CD4-positive, alpha-beta T cell treated with Interleukin-15 for 1 hour (primary cell): ENCODE data around the gene SLC2A10.

Experiments
- DNase-seq: peaks from one replicate; pipeline ENCODE4 v3.0.0-alpha.2; 2020

SLC2A10 gene

GRCh38 chr20:46704714-46705377 is 4.6 kb upstream of the SLC2A10 start:
- no peak for DNase-seq

GRCh38 chr20:46705378-46705729 is 4.1 kb upstream of the SLC2A10 start:
- DNase-seq: no peak

DNA sequence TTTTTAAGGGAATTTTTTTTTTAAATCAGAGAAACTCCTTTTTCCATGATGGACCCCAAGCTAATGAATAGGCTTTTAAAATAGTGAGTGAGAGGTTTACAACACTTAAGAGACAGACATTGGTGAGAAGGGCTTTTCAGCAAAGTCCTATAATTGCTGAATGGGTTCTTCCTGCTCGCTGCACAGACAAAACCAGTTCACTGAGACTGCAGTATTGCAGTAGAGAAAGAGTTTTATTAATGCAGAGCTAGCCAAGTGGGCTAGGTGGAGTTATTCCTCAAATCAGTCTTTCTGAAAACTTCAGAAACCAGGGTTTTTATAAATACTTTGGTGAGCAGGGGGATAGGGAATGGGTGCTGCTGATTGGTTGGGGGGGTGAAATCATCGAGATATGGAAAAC is 3.2 kb upstream of the SLC2A10 start:
- no peak for DNase-seq

- DNase-seq: no peak
These were observed 1.1 kb upstream of the SLC2A10 start for GRCh38 chr20:46708172-46708860.

GRCh38 chr20:46709055-46709458 is 392 bp upstream of the SLC2A10 start:
- no peak for DNase-seq

DNA sequence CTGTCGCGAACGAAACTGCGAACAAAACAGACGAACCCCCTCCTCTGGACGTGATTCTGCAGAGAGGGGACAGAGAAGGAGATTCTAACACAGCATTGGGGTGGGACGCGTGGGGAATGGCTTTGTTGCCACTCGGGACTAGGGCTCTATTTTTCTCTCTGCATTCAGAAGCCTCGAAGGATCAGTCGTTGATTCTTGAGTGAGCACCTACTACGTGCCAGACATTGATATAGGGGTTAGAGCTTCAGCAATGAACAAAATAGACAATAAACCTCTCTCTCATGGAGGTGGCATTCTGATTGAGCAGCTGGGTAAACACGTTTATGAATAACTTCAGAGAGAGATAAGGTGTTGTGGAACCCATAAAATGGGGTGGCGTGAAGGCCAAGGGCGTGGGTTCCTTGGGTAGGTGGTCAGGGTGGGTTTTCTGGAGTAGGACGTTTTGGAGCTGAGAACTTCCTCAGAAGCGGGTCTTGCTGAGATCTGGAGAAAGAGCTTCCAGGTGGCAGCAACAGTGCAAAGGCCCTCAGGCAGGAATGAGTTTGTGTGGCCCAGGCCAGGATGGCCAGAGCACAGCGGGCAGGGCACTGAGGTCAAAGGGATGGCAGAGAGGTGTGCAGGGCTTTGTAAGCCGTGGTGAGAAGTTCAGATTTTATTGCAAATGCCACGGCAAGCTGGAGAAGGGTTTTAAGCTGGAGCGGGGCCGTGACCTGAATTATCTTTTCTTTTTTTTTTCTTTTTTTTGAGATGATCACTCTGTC is 884 bp downstream of the SLC2A10 start:
- no peak for DNase-seq

GRCh38 chr20:46712056-46712636 is 2.7 kb downstream of the SLC2A10 start:
- DNase-seq: no peak

- no peak for DNase-seq
These were observed 4.7 kb downstream of the SLC2A10 start for GRCh38 chr20:46713957-46714834.

DNA sequence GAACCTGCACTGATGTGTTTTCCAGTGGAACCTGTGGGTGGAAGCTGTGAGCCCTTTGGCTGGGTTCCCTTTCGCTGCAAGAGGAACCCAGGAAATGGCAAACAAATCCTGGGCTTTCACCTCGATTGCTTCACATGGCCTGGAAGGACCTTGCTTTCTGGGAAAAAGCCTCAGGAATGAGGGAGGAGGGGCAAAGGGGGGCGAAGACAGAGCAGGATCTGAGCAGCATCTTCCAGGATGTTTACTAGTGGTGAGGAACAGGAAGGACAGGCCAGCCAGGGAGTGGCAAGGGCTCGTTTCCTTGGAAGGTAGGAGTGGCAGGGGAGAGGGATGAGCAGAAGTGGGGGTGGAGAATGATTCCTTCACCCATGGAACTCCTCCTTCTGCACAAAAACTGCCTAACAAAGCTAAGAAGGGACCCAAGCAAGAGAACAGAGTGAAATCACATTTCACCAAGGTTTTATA is 5.9 kb downstream of the SLC2A10 start:
- no peak for DNase-seq

DNA sequence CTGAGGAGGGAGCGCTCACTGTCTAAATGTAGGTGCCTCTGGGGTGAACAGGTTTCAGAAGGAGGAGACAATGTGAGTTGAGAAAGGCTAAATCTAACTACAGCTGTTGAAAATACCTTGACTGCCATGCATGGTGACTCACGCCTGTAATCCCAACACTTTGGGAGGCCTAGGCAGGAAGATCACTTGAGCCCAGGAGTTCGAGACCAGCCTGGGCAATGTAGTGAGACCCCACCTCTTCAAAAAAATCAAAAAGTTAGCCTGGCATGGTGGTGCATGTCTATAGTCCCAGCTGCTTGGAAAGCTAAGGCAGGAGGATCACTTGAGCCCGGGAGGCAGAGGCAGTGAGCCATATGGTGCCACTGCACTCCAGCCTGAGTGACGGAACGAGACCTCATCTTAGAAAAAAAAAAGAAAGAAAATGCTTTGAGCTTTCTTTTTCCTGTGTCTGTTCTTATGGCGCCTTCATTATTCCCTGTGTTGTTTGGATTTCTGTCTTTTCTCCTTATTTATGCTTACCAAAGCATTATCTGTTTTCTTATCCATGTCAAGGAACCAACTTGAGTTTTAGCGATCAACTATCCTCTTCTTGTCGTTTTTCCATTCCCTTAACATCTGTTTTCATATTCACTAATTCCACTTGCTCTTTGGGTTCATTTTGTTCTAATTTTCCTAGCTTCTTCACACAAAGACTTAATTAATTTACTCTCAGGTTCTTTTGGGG is 8.5 kb downstream of the SLC2A10 start:
- DNase-seq: no peak

- no peak for DNase-seq
These were observed 10.6 kb downstream of the SLC2A10 start for GRCh38 chr20:46720019-46720418.

GRCh38 chr20:46720776-46721425 is 11.5 kb downstream of the SLC2A10 start:
- DNase-seq: no peak

GRCh38 chr20:46721476-46721875 is 12.0 kb downstream of the SLC2A10 start:
- DNase-seq: no peak

GRCh38 chr20:46722450-46722849 is 13.0 kb downstream of the SLC2A10 start:
- no peak for DNase-seq

DNA sequence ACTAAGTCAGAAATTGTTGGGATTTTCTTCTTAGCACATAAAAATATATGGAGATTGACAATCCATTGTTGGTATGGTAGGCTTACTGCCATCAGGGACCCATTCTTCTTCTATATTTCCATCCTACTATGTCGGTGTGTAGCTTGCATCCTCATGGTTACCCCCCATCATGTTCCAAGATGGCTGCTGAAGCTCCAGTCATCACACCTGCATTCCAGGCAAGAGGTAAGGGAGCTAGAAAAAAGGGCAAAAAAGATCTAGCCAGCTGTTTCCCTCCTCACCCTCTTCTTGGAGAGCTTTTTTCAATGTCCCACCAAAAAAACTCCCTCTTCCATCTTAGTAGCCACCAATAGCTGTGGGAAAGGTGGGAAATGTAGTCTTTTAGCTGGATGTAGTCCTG is 13.6 kb downstream of the SLC2A10 start:
- DNase-seq: no peak

GRCh38 chr20:46724343-46724959 is 15.0 kb downstream of the SLC2A10 start:
- no peak for DNase-seq

- DNase-seq: no peak
These were observed 16.0 kb downstream of the SLC2A10 start for GRCh38 chr20:46725186-46726165.

DNA sequence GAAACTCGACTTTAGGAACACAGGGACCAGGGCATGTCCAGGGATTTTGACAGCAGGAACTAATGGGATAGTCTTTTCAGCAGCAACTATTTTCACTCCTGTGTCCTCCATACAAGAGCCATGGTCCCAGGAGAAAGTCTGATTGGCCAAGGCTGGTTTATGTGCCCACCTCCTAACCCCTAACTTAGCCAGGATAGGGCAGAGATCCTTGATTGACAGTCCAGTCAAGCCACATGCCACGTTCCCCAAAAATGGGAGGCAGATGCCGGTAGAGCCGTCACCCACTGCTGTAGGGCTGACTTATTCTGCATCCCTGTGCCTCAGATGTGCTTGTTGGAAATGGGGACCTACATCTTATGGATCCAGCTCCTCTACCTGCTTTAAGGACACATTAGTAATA is 22.3 kb downstream of the SLC2A10 start:
- DNase-seq: no peak

DNA sequence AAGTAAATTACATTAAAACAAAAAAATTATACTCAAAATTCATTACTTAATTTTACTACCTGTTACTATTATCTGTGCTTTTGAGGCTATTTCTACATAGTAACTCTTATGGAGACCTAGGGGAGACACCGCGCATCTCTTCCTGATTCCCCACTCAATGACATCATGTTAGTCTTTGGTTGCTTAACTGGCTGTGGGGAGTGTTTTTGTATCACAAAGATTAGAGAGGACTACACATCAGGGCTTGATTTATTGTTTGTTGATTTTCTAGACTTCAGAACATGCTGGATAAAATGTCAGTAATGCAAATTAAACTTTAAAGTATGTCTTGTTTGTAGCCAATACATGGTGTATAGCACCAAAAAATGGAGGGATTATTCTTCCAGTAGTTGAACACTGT is 26.0 kb downstream of the SLC2A10 start:
- DNase-seq: no peak
